K562 (cell line): ENCODE results near the gene NAXD. TPM values are rescaled to one million over a fixed set of nuclear protein-coding genes. Genes with fewer than 3 reads are reported as not detected.

Source experiments
- CAMTA2 ChIP-seq: fragments of 250-450 bp; sonication (Bioruptor Pico); conservative IDR thresholded peaks from 2 replicates; pipeline ENCODE4 v1.5.1; 2022
- E2F6 ChIP-seq, 2 experiments: IDR thresholded peaks; 2 replicates each; pipeline ENCODE4 v1.6.1; 2011; ENCODE audit warnings: borderline replicate concordance in 1 of 2, control low read depth in 1 of 2, low read depth in 1 of 2, low read length in 1 of 2, mild to moderate bottlenecking in 1 of 2, mixed read lengths in 1 of 2, moderate library complexity in 1 of 2; ENCODE audit not compliant: insufficient read depth in 1 of 2, insufficient read length in 1 of 2, poor library complexity in 1 of 2, severe bottlenecking in 1 of 2; ENCODE audit errors: extremely low read depth in 1 of 2
- EGR1 ChIP-seq: fragments of 450-650 bp; conservative IDR thresholded peaks from 2 replicates; pipeline ENCODE4 v1.6.1; 2017; ENCODE audit warnings: mild to moderate bottlenecking
- FIP1L1 ChIP-seq: fragments of 200-400 bp; formaldehyde crosslinking; IDR thresholded peaks from 2 replicates; pipeline ENCODE4 v1.6.1; 2018; ENCODE audit warnings: mild to moderate bottlenecking, low read depth, low read length; ENCODE audit not compliant: poor library complexity, severe bottlenecking
- HDAC3 ChIP-seq: fragments of 450-650 bp; IDR thresholded peaks from 2 replicates; pipeline ENCODE4 v1.6.1; 2018; ENCODE audit warnings: borderline replicate concordance, mild to moderate bottlenecking, moderate library complexity; ENCODE audit not compliant: partially characterized antibody
- KAT7 ChIP-seq: sonication (generic); formaldehyde crosslinking; IDR thresholded peaks from 2 replicates; pipeline ENCODE4 v1.8.0; 2022; ENCODE audit warnings: missing genetic modification reagents, mild to moderate bottlenecking, borderline replicate concordance
- KLF16 ChIP-seq: IDR thresholded peaks from 2 replicates; pipeline ENCODE4 v1.6.1; 2016; ENCODE audit warnings: antibody characterized with exemption
- NFE2 ChIP-seq: IDR thresholded peaks from 2 replicates; pipeline ENCODE4 v1.6.1; 2014; ENCODE audit warnings: antibody characterized with exemption, low read depth
- RBBP5 ChIP-seq: fragments of 200-600 bp; sonication (generic); IDR thresholded peaks from 2 replicates; pipeline ENCODE4 v1.6.1; 2012; ENCODE audit warnings: borderline replicate concordance, mild to moderate bottlenecking, low read length, control low read depth, inconsistent platforms; ENCODE audit not compliant: insufficient read depth, poor library complexity, severe bottlenecking
- RBM34 ChIP-seq: fragments of 200-400 bp; formaldehyde crosslinking; IDR thresholded peaks from 2 replicates; pipeline ENCODE4 v1.6.1; 2018; ENCODE audit warnings: low read length, borderline replicate concordance; ENCODE audit not compliant: insufficient read depth
- U2AF1 ChIP-seq: fragments of 200-400 bp; formaldehyde crosslinking; optimal IDR thresholded peaks from 2 replicates; pipeline ENCODE3; 2017; ENCODE audit warnings: mild to moderate bottlenecking, low read depth, low read length, moderate library complexity
- polyA plus RNA-seq, 8 experiments: library from polyadenylated mRNA; depleted of rRNA in 4 of 8; stranded (reverse) in 5 of 8; unstranded in 3 of 8; fragments of >200 nt; fragmentation: Nextera tagmentation in 2 of 8; fragmentation: Illumina TruSeq in 1 of 8; extraction: Ambion mirVana in 2 of 8; extraction: Trizol in 1 of 8; gene quantifications; 2 replicates each; pipeline versions ENCODE4 v1.2.1 to v1.2.3, GENCODE V29; 2011 to 2014; ENCODE audit warnings: inconsistent platforms in 1 of 8, missing spikeins in 1 of 8
- total RNA-seq, 7 experiments: library from RNA; depleted of rRNA in 6 of 7; stranded (reverse); fragments of >200 nt in 6 of 7; fragmentation: Illumina TruSeq in 2 of 7; extraction: Trizol in 2 of 7; gene quantifications; 2 replicates each; pipeline versions ENCODE4 v1.2.1 to v1.2.3, GENCODE V29; 2011 to 2021; ENCODE audit warnings: low replicate concordance in 1 of 7
- TF ChIP-seq, protein P1 (sequence below), 3 experiments: IDR thresholded peaks in 2 of 3; conservative IDR thresholded peaks in 1 of 3; 2 replicates each; pipeline ENCODE4 v1.5.1; 2011 to 2012; ENCODE audit warnings: low read length in 3 of 3, mild to moderate bottlenecking in 3 of 3, control low read depth in 2 of 3, improper control_type of control experiment in 1 of 3, inconsistent platforms in 1 of 3, low read depth in 1 of 3, mixed read lengths in 1 of 3, moderate library complexity in 1 of 3; ENCODE audit not compliant: insufficient read depth in 2 of 3

The NAXD gene
- total and polyA plus RNA-seq, 9 of the 15 experiments (the other 6 are each of a cell fraction or from before 2014, with no cell fraction given) = 0.59 to 20.6 (median 13.0) TPM

- TF ChIP-seq, protein P1, sequence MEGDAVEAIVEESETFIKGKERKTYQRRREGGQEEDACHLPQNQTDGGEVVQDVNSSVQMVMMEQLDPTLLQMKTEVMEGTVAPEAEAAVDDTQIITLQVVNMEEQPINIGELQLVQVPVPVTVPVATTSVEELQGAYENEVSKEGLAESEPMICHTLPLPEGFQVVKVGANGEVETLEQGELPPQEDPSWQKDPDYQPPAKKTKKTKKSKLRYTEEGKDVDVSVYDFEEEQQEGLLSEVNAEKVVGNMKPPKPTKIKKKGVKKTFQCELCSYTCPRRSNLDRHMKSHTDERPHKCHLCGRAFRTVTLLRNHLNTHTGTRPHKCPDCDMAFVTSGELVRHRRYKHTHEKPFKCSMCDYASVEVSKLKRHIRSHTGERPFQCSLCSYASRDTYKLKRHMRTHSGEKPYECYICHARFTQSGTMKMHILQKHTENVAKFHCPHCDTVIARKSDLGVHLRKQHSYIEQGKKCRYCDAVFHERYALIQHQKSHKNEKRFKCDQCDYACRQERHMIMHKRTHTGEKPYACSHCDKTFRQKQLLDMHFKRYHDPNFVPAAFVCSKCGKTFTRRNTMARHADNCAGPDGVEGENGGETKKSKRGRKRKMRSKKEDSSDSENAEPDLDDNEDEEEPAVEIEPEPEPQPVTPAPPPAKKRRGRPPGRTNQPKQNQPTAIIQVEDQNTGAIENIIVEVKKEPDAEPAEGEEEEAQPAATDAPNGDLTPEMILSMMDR (IDR thresholded peaks at IDR 0.05 in 2 of 3, conservative IDR thresholded peaks at IDR 0.05 in 1 of 3; ENCODE audit: insufficient read depth in 2 of 3, low read depth in 1 of 3, low read length in 3 of 3) = peak in 2 of 3 experiments; percentile 21 to 35; a peak in 2 of 6 replicates
- TF ChIP-seq RBM34 (no peak), KLF16 (no peak), HDAC3 (no peak), EGR1 (peak; percentile 81), RBBP5 (peak; percentile 61), U2AF1 (no peak), CAMTA2 (CRISPR knock-in tag) (no peak), NFE2 (peak; percentile 32; the same call in 1 of the 2 replicates), KAT7 (CRISPR knock-in tag) (no peak), E2F6 (IDR thresholded peaks at IDR 0.05; ENCODE audit: borderline replicate concordance in 1 of 2, extremely low read depth in 1 of 2, insufficient read depth in 1 of 2, insufficient read length in 1 of 2, low read depth in 1 of 2, low read length in 1 of 2, poor library complexity in 1 of 2, severe bottlenecking in 1 of 2) (peak in 1 of 2 experiments; percentile 18), FIP1L1 (peak; percentile 12)
Measured at GRCh38 chr13:110616103-110617101, 1.1 kb downstream of the NAXD start (continued).
